Astrocyte of the cerebellum (primary cell): ENCODE measurements around the gene ALPL.

Experiments used
- DNase-seq: peaks from one replicate; pipeline ENCODE4 v3.0.0-alpha.2; 2011; ENCODE audit warnings: low read depth
- H3K4me3 ChIP-seq: 2 replicates; pipeline ENCODE4 v1.5.1; 2011; ENCODE audit warnings: mild to moderate bottlenecking, low read depth, low read length, moderate library complexity
- CTCF ChIP-seq: IDR thresholded peaks from 2 replicates; pipeline ENCODE4 v1.5.1; 2012; ENCODE audit warnings: low read length, low read depth, moderate library complexity, mild to moderate bottlenecking; ENCODE audit errors: missing control alignments
- in situ Hi-C: cut with HindIII; loops from 2 replicates; pipeline ENCODE4 v1.10.0; 2017; ENCODE audit warnings: low sequenced_read_pairs

The ALPL gene

GRCh38 chr1:21626921-21627339 lies 117.7 kb downstream of the ALPL start:
- DNase-seq, result no peak
- TF ChIP-seq CTCF, result no peak
- no peak overlapping the region for H3K4me3 ChIP-seq
- in situ Hi-C loops, result no loop called here
